NCI-H345 treated with DMSO at 0.1 percent for 48 hours (cell line): ENCODE data around the gene LRPAP1.
"Not testable (repeated sequence)": the region's sequence is repeated elsewhere in the genome, so short reads cannot be mapped to it uniquely, and the experiment has no call there.

Source experiments
- DNase-seq: peaks from one replicate; lab custom pipeline; 2025; ENCODE audit not compliant: unreplicated experiment; lab: John Stamatoyannopoulos, UW

LRPAP1 gene

DNA sequence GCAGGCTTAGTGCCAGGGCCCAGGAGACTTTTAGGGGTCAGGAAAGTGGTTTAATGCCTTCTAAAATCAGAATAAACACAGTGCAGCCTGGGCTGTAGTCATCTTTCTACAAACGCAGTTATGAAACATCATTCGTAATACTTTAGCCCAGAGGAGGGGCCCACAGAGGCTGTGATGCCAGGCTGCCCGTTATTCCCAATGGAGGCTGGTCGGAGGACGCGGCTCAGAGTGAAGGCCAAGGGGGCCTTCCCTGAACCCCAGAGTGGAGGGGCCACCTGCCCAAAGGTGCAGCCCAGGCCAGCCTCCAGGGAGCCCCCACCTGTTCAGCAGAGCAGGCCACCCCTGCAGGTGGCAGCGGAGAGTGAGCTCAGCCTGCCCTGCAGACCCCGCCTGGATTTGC, 29.9 kb upstream of the LRPAP1 start:
- not testable (repeated sequence) for DNase-seq

GRCh38 chr4:3560465-3560864, 28.2 kb upstream of the LRPAP1 start:
- DNase-seq = not testable (repeated sequence)

DNA sequence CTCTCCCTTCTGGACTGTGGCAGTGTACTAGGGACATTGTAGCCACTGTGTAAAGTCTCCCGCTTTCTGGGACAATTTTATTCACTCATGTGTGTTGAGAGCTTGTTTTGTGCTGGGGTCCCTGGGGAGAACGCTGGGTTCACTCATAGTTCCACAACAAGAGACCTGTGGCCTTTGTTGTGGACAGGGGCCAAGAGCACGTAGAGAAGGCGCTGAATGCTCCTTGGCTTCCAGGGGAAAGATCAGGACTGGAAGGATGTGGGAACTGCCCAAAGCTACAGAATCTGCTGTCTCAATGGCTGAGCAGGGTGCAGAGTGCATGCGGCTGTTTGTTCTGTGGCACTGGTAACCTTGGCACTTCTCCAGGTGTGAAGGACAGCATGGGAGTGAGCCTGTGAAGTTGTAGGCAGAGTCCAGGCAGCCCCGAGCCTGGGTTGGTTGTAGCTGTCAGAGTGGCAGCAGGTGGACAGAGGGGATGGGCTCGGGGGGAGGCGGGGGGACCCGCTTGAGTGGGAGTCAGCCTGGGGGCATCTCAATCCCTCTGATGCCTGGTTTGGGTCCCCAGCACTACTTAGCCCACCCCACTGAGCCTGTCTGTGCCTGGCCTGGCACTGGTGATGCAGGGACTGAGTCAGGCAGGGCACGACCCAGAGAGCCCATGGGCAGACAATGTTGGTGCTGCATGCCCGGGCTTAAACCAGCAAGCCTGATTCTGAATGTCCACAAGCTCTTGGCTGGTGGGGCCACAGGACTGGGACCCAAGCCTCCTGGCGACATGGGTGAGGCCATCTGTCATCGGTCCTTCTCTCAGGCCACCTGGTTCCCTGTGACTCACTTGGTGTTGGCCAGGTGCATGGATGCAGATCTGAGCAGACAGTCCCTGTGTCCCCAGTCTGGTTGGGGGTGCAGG, 27.4 kb upstream of the LRPAP1 start:
- not testable (repeated sequence) for DNase-seq

DNA sequence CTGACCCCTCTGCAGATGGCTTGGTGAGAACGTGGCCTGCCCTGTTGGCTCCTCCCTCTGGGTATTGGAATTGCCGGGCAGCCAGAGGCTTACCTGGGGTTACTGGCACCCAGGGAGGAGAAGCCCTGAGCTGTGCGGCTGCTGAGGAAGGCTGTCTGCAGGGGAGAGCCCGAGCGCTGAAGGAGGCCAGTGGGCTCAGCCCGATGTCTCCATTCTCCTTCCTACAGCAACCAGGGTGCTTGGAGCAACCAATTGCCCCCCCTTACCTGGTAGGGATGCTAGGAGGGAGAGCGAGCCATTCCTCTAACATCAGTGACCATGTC, 26.3 kb upstream of the LRPAP1 start:
- DNase-seq = not testable (repeated sequence)

GRCh38 chr4:3557676-3558513, 25.7 kb upstream of the LRPAP1 start:
- DNase-seq = not testable (repeated sequence)

DNA sequence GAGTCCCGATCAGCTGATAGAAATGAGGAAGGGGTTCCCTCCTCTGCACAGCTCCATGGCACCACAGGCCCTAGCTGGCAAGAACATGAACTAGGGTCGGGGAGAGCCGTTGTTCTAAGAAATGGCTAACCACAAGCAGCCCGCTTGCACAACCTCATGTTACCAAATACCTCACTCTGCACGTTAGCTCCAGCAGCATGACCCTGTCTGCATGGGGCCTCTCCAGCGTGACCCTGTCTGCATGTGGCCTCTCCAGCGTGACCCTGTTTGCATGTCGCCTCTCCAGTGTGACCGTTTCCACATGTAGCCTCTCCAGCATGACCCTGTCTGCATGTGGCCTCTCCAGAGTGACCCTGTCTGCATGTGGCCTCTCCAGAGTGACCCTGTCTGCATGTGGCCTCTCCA, 24.9 kb upstream of the LRPAP1 start:
- not testable (repeated sequence) for DNase-seq

DNA sequence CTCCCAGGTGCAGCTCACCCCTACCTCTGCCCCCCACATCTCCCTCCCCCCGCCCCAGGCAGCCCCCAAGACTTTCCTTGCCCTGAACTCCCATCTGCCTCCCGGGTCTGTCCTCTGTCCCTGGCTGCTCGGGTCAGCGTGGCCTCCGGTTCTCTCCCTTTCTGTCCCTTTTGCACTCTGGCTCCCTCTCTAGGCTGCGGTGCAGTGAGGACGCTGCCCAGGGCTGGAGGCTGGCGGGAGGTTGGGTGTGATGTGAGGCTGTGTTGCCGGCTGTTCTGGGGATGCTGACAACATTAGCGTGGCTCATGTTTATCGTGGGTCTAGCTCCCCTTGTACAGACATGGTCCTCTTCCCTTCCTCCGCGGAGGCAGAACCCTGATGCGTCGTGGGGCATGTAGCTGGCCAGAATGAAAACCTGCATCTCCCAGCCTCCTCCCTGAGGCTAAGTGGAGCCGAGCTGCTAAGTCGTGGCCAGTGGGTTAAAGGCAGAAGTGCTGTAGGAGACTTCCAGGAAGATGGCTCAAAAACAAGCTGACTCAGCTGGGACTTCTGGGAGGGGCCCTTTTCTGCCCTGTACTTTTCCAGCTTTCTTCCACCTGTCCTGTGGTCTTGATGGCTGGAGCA, 24.1 kb upstream of the LRPAP1 start:
- not testable (repeated sequence) for DNase-seq

- DNase-seq = not testable (repeated sequence)
These were observed 23.3 kb upstream of the LRPAP1 start for GRCh38 chr4:3555459-3556070.

DNA sequence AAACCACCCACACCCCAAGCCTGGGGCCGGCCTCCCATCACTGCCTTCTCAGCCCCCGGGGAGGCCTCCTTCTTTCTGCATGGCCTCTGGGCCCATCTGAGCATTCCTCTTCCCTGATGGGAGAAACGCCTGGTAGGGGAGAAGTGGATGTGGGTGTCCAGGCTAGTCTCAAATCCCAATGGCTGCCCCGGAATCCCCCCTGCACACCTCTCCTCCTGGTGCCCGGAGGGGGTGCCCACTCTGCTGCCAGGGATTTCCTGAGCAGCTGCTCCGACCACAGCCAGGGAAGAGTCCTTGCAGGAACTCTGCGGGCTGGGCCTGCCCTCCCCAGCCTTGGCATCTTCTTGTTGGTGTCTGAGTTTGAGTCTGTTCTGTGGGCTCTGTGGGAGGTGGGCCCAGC, 19.1 kb upstream of the LRPAP1 start:
- not testable (repeated sequence) for DNase-seq

- DNase-seq = not testable (repeated sequence)
These were observed 18.6 kb upstream of the LRPAP1 start for GRCh38 chr4:3550792-3551325.

GRCh38 chr4:3550041-3550440, 17.8 kb upstream of the LRPAP1 start:
- not testable (repeated sequence) for DNase-seq

DNA sequence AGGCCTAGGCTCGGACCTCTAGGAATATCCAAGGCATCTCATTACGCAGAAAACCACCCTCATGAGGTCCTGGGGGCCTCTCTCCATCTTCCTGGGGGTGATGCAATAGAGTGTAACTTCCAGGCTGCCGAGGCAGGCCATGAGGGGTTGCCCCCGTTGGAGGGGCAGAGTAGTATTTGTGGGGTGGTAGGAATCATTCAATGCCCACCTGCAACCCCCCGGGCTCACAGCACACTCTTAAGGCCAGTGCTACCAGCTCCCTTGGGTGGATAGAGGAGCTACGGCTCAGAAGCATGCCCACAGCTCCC, 17.4 kb upstream of the LRPAP1 start:
- not testable (repeated sequence) for DNase-seq

DNA sequence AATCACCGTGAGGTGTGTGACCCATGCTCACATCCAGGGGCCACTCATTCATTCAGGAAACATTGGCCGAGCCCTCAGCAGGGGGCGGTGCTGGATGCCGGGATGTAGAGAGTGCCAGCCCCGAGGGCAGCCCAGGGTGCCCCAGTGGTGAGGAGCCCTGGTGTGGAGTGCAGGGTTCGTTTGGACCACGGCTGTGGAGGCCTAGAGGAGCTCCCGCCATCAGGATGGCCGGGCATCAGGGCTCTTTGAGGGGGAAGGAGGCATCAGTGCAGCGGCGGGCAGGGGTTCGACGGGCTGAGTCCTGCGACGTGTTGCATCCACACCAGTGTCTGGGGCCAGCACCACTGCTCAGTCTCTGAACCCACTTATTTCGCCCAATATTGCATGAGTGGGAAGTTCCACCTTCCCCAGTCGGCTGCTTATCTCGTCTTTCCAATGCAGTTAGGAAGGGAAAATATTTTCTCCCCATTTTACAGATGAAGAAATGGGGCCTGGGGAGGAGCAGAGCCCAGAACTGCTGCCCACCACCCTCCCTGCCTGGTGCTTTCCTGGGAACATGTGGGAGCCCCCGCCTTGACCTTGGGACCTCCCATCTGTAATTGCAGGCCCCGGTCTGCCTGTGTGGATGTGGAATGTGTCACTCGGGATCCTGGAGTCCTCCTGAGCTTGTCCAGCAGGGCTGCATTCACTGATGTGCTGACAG, 16.9 kb upstream of the LRPAP1 start:
- not testable (repeated sequence) for DNase-seq

GRCh38 chr4:3546721-3547120, 14.5 kb upstream of the LRPAP1 start:
- not testable (repeated sequence) for DNase-seq

DNA sequence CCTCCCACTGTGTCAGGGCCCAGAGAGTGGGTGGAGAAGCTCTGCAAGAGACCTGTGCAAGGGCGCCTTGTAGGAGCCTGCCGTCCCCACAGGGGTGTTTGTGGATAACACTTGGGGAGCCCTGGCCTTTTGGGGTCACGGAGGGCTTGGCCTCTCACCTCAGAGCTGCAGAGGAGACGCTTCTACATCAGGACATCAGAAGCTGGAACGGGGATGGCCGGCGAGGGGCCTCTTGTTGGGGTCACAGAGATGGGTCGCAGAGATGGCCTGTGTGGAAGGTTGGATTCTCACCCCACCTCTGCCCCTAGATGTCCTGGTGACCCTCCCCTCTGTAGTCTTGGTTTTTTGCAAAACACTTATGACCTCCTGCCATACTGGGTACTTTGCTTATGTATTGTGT, 13.1 kb upstream of the LRPAP1 start:
- DNase-seq = not testable (repeated sequence)

GRCh38 chr4:3544259-3545025, 12.2 kb upstream of the LRPAP1 start:
- DNase-seq = not testable (repeated sequence)

GRCh38 chr4:3543415-3543814, 11.2 kb upstream of the LRPAP1 start:
- DNase-seq = not testable (repeated sequence)

- DNase-seq = not testable (repeated sequence)
These were observed 6.7 kb upstream of the LRPAP1 start for GRCh38 chr4:3538906-3539305.

GRCh38 chr4:3535812-3536211, 3.6 kb upstream of the LRPAP1 start:
- DNase-seq = not testable (repeated sequence)

GRCh38 chr4:3533423-3533820, 1.2 kb upstream of the LRPAP1 start:
- no peak for DNase-seq
